ENCODE measurements around the gene MUCL3. TPM values are rescaled to one million over a fixed set of nuclear protein-coding genes. Genes with fewer than 3 reads are reported as not detected.

The MUCL3 gene
- total and polyA plus RNA-seq, 10 of the 15 experiments (the other 5 are each of a cell fraction or from before 2014, with no cell fraction given) = 0.03 to 1.4 (median 0.61) TPM

GRCh38 chr6:30974490-30975252, 33.9 kb downstream of the MUCL3 start:
- no peak overlapping the region for H3K4me3 ChIP-seq
- intact Hi-C loops (cut with micrococcal nuclease; ENCODE audit: unreplicated experiment) (no loop called here), in situ Hi-C loops (cut with MboI) (no loop called here)
- ATAC-seq (no peak), DNase-seq (ENCODE audit: low read depth, low spot score) (no peak), FAIRE-seq (no peak)
- no peak overlapping the region for H3K27ac ChIP-seq (ENCODE audit: control insufficient read depth, insufficient read depth)
- H3K79me2 ChIP-seq (ENCODE audit: control insufficient read depth, insufficient read depth, low read length) = no peaks in the 10 kb centered on the region
- H3K27me3 ChIP-seq (replicated peaks in 1 of 2; ENCODE audit: control insufficient read depth in 2 of 2, insufficient read depth in 2 of 2, low read length in 1 of 2) = no peaks in the 10 kb centered on the region; a peak in 1 of 4 replicates
- WGBS (ENCODE audit: insufficient coverage, insufficient replicate concordance, low lambda C conversion rate, missing lambda C conversion rate) = 58% methylated on average over 4 of the region's 4 CpGs
- BruUV-seq (replicated peaks) = no TSS peak
- no peak overlapping the region for H3K4me2 ChIP-seq (ENCODE audit: control insufficient read depth, insufficient read depth)
- TF ChIP-seq KLF5 (IDR thresholded peaks at IDR 0.05; ENCODE audit: partially characterized antibody) (no peak), SMAD5 (IDR thresholded peaks at IDR 0.05; ENCODE audit: low read depth) (no peak), WRNIP1 (IDR thresholded peaks at IDR 0.05; ENCODE audit: borderline replicate concordance, low read depth, low read length) (no peak), MAX (IDR thresholded peaks at IDR 0.05; ENCODE audit: low read depth, low read length) (no peak), SP1 (IDR thresholded peaks at IDR 0.05; ENCODE audit: low read depth, low read length) (no peak)
- TF ChIP-seq, protein P1, sequence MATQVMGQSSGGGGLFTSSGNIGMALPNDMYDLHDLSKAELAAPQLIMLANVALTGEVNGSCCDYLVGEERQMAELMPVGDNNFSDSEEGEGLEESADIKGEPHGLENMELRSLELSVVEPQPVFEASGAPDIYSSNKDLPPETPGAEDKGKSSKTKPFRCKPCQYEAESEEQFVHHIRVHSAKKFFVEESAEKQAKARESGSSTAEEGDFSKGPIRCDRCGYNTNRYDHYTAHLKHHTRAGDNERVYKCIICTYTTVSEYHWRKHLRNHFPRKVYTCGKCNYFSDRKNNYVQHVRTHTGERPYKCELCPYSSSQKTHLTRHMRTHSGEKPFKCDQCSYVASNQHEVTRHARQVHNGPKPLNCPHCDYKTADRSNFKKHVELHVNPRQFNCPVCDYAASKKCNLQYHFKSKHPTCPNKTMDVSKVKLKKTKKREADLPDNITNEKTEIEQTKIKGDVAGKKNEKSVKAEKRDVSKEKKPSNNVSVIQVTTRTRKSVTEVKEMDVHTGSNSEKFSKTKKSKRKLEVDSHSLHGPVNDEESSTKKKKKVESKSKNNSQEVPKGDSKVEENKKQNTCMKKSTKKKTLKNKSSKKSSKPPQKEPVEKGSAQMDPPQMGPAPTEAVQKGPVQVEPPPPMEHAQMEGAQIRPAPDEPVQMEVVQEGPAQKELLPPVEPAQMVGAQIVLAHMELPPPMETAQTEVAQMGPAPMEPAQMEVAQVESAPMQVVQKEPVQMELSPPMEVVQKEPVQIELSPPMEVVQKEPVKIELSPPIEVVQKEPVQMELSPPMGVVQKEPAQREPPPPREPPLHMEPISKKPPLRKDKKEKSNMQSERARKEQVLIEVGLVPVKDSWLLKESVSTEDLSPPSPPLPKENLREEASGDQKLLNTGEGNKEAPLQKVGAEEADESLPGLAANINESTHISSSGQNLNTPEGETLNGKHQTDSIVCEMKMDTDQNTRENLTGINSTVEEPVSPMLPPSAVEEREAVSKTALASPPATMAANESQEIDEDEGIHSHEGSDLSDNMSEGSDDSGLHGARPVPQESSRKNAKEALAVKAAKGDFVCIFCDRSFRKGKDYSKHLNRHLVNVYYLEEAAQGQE (IDR thresholded peaks at IDR 0.05; ENCODE audit: low read depth, low read length) = no peak
- CTCF ChIA-PET = interaction anchor here (1.1 to 1.2 kb wide), 2 partner anchors 10 to 105 kb away, joined by 3 to 4 read pairs; no protein-coding TSS in a partner anchor
- SMC1A ChIA-PET (ENCODE audit: uncharacterized antibody, unreplicated experiment) = interaction anchor here (0.6 kb wide), 1 partner anchor 190 kb away, joined by 4 read pairs; no protein-coding TSS in a partner anchor
- H3K9me3 ChIP-seq (replicated peaks; ENCODE audit: control insufficient read depth, insufficient read depth, low read length) = no peaks in the 10 kb centered on the region
- no peak overlapping the region for H3K9ac ChIP-seq (ENCODE audit: control insufficient read depth, insufficient read depth, low read length)
- H3K36me3 ChIP-seq (ENCODE audit: control insufficient read depth in 2 of 2, insufficient read depth in 2 of 2, low read length in 1 of 2) = no peaks in the 10 kb centered on the region
- no peaks in the 10 kb centered on the region for H4K20me1 ChIP-seq (ENCODE audit: control insufficient read depth, insufficient read depth)
- H2AFZ ChIP-seq (ENCODE audit: control insufficient read depth, low read depth, low read length) = no peak overlapping the region
- RAD21 ChIA-PET (ENCODE audit: unreplicated experiment) = no interaction called here
- POLR2A ChIA-PET = no interaction called here
- 0 out of 2 replicates have a peak, but pooled peaks cover 4% of the 10 kb centered on the region for H3K4me1 ChIP-seq (ENCODE audit: control insufficient read depth, insufficient read depth, low read length)
